HL-60/S4 (cell line): Measurements from ENCODE around the gene ATP1A1.

Experiments
- in situ Hi-C: fragments of 300-500 bp; cut with MboI; formaldehyde crosslinking; loops from 2 replicates; pipeline ENCODE4 v1.14.3; 2022; ENCODE audit warnings: low sequenced_read_pairs

The ATP1A1 gene

DNA sequence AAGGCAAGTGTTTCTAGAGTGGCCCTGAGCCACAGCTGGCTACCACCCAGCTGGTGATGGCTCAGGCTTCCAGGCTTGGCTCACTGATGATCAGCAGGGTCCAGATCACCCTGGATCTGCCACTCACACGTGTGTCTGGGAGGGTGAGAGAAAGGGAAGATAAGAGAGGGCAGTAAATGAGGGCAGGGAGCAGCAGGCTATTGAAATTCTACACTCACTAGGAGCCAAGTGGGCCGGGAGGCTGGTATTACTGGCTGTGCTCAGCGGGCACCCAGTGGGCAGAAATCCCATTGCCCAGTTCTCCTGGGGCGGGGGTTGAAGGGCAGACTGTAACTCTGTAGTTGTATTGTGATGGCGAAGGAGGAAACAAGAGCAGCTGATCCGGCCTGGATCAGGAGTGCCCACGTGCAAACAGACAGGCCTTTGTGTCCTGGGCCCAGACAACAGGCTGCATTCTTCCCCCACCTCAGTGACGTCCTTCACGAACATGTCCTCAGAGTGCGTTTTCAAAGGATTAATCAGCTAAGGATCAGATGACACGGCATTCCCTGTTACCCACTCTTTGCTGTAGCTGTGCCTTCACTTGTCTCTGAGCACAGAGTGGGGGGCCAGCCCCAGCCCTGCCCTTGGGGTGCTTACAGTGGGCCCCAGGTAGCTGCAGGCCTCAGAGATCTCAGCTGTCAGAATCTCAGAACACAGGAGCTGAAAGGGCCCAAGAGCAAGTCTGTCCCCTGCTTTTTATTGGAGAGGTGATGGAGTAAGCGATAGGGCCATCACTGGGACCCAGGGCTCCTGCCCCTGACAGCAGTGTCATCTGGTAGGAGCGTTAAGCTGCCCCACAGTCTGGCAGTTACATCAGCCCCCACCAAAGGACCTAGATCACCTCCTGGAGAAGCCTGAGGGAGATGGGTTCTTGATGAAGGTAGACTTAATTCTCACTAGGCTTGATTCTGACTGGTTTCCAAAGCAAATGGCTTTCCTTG is 60.5 kb downstream of the ATP1A1 start:
- in situ Hi-C loops: no loop called here

DNA sequence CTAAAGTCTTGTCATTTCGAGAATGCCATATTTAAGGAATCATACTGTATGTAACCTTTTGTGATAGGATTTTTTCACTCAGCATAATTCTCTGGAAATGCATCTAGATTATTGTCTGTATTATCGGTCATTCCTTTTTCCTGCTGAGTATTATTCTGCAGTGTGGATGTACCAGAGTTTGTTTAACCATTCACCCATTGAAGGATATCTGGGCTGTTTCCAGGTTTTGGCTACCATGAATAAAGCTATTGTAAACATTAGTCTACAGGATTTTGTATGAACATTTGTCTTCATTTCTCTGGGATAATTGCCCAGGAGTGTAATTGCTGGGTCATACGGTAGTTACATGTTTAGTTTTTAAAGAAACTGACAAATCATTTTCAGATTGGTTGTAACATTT is 61.8 kb downstream of the ATP1A1 start:
- in situ Hi-C loops: no loop called here

DNA sequence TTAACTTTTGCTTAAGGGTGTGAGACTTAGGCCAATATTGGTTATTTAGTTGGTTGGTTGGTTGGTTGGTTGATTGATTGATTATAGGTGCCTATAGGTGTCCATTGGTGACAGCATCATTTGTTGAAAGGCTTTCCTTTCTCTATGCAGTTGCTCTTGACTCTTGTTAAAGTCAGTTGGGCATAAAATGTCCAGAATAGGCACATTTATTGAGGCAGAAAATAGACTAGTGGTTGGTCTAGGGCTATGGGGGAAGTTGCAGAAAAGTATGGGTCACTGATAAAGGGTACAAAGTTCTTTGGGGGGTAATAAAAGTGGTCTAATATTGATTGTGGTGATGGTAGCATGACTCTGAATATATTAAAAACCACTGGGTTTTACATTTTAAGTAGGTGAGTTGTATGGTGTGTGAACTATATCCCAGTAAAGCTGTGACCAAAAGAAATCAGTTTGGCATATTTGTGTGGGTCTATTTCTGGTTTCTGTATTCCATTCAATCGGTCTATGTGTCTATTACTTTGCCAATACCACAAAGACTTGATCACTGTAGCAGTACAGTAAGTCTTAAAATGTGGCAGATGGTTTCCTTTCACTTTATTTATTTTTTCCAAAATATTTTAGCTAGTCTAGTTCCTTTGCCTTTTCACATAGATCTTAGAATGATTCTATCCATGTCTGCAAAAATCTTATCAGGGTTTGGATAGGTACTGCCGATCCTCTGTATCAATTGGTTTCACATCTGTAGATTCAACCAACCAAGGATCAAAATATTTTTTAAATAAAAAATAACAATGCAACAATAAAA is 63.0 kb downstream of the ATP1A1 start:
- in situ Hi-C loops: no loop called here

DNA sequence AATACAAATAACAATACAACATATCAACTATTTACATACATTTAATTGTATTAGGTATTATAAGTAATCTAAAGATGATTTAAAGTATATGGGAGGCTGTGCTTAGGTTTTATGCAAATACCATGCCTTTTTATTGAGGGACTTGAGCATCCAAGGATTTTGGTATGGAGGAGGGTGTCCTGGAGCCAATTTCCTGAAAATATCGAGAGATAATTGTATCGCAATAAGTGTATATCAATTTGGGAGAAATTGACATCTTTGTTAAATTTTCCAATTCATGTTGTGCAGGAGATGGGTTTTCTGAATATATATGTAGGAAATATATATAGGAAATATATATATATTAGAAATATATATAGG is 63.5 kb downstream of the ATP1A1 start:
- in situ Hi-C loops: no loop called here

DNA sequence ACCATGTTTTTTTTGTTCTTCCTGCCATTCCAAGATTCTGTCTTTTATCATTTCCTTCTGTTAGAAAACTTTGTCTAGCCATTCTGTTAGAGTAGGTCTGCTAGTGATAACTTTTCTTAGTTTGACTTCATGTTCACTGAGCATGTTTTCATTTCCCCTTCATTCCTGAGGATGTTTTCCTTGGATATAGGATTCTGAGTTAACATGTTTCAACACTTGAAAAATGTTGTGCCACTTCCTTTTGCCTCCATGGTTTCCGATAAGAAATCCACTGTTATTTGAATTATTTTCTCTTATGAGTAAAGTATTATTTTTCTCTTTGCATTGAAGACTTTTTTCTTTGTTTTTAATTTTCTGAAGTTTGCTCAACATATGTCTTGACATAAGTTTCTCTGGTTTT is 66.7 kb downstream of the ATP1A1 start:
- in situ Hi-C loops: no loop called here

DNA sequence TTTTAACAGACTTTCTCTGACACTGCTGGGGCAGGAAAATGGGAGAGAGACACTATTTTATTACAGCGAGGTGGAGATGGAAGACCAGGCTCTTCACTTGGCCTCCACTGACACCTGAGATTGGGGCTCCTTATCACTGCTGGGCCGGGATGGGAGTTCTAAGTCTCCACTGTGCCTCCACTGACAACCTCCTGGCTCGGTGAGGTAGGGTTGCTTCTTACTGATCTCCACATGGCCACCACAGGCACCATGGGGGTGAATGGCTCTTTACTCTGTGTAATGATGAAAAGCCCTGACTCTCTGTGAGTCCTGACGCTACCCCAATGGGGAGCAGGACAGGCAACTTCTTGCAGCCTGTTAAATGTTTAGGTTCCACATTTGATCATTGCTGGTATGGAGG is 67.7 kb downstream of the ATP1A1 start:
- in situ Hi-C loops: no loop called here

DNA sequence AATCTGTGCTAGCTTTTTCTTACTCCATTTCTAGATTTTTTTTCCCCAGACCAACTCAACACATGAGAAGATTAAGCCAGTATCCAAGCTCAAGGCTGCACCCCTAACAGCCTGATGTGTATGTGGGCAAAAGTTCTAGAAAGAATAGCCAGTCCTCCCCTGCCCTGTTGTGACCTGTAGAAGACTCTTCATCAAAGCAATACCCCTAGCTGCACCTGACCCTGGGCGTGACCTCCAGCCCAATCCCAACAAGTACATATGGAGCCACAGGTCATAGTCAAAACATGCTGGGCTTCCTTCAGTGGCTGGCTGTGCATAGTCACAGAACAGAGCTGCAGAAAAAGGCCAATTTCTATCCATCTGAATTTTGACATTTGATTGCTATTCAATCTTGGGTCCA is 72.5 kb downstream of the ATP1A1 start:
- in situ Hi-C loops: no loop called here

DNA sequence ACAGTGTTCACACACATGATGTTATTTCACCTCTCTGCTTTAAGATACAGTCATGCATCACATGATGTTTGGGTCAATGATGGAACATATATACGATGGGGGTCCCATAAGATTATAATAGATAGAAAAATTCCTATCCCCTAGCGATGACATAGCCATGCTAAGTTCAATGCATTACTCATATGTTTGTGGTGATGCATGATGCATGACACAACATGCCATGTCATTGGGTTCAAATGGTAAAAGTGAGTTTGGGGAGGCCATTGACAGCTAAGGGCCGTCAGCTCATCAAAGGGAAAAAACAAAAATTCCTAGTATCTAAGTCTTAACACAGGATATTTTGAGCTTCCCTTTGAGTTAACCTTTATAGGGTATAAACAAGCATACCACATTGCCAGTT is 73.6 kb downstream of the ATP1A1 start:
- in situ Hi-C loops: no loop called here

DNA sequence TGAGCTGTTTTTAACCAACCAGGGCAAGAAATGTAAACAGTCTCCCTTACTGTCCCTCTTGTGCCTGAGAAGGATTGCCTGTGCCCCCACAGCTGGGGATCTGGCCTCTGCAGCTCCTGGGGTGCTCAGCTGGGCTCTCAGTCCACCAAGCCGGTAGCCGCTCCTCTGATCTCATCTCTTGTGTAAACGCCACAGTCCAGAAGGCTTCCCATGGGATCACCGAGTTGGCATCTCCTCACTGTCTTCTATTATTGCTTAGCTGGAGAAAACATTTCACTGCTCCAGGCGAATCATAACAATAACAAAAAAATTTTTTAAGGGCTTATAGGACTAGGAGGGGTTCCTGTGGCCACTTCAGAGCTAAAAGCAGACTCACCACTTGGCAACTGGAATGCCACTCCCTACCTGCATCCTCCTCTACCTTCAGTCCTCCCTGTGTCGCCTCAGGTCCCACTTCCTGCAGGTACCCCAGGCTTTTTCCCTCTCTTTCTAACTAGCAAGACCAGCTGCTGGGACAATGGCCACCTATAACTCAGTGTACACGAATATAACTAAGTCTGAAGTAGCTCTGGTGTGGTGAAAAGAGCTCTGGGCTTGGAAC is 75.8 kb downstream of the ATP1A1 start:
- in situ Hi-C loops: no loop called here

DNA sequence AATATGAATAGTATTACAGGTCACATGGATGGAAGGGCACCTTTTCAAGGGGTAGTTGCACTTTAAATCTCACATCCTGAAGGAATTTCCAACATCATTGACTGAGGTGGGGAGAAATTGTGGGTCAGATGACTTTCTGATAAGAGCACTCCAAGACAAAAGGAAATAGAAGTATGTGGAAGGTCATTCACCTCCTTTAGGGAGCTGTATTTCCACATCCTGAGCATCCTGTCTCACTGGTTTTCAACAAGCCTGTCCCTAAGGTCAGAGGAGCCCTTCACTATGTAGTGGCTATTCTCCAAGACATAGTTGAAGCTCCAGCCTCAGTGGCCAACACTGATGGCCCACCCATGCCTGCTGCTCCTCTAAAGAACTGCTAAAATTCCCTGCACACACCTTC is 76.5 kb downstream of the ATP1A1 start:
- in situ Hi-C loops: no loop called here

DNA sequence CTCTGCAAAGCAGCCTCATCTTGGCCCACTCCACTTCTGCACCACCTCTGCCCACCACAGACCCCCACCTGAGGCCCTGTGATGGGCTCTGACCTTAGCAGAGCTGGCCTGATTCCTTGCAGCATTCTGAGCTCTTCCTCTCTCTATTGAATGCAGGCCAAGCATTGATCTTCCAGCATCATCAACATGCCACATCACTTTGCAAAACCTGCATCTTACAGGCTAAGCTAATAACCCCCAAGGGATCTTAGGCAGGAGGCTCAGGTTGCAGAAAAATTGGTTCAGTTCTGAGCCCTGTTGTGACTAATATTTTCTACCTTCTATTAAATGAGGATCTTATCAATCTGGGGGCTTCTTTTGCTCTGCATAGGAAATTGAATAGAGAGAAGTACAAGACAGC is 78.7 kb downstream of the ATP1A1 start:
- in situ Hi-C loops: no loop called here

DNA sequence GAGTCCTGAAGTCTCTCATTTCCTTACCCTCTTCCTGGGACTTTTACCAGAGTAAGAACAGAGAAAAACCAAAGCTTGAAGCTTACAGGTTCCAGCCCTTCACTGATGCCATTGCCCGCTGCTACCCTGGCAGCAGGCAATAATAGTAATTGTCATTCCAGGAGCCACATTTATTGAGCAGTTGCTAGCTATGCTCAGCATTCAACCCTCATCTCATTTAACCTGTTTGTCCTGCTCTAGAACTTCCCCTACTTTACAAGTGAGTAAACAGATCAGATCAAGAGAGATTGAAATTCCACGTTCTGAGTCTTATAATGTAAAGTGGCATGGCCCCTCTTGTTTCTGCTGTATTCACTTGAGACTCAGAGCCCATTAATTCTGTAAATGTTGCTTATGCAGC is 80.4 kb downstream of the ATP1A1 start:
- in situ Hi-C loops: no loop called here

DNA sequence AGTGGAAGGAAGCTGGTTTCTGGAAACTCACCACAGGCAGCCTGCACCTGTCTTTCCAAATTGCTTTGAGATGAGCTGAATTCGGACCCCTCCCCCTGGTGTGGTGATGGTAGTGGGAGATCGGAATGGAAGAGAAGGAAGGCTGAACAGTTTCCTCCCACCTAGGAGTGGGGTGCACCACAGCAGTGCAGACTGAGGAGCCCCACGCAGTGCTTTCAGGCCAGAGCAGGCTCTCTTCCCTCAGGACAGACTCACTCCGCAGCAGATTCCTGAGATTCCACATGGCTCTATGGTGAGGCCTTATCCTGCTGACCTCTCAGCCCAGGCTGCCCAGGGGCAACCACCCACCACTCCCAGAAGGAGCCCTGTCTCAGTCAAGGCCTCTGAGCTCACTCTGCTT is 80.9 kb downstream of the ATP1A1 start:
- in situ Hi-C loops: no loop called here
